Umbilical cord (tissue), 2 donors: Measurements from ENCODE around the gene ATP8A1. TPM values are rescaled to one million over a fixed set of nuclear protein-coding genes. Genes with fewer than 3 reads are reported as not detected.

Experiments used
- DNase-seq: peaks from one replicate; pipeline ENCODE4 v3.0.0-alpha.2; 2015; ENCODE audit warnings: low spot score
- total RNA-seq: library from RNA; depleted of rRNA; stranded (reverse); fragments of >200 nt; gene quantifications from one replicate; pipeline ENCODE4 v1.2.3, GENCODE V29; 2014; ENCODE audit warnings: low replicate concordance; ENCODE audit not compliant: insufficient read depth

Gene ATP8A1
- total RNA-seq, 1 donor from 2014 or later, result 14.7 TPM

- no peak for DNase-seq
These were observed 82.0 kb downstream of the ATP8A1 start for GRCh38 chr4:42574870-42575430.

DNA sequence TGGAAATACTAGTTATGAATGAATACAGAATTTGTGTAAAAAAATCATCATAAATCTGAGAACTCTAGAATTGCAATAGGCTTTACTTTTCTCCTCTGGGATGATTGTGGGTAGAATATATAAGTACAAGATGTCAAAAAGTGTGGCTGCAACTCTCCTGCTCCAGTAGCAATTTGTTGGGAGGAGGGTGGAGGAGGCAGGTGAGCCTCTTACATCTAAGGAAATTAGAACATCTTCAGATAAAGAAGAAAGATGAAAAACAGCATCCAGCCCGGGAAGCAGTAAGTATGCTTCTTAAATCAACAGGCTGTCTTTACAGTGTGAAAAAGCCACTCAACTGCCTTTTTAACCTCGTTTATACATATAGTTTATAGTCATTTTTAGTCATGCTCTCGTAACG lies 83.7 kb downstream of the ATP8A1 start:
- DNase-seq, result no peak

DNA sequence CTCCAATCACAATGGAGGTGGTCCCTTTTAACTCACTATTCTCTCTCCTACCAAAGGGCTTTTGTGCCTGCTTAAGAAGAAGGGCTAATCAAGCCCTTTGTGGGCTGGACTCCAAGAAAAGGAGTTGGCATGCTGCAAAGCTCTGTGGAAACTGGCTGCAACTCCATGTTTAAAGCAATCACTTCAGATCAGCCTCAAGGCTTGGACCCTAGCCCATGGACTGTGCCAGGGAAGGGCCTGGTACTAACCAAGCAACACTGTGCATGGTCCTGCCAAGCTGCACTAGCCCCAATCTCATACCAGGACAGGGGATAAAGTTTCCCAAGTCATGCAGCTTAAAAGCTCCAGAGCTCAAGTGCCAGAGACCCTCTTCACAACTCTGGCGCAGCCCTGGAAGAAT lies 86.7 kb downstream of the ATP8A1 start:
- no peak for DNase-seq

GRCh38 chr4:42568610-42569207 lies 88.2 kb downstream of the ATP8A1 start:
- DNase-seq, result peak; percentile 72

DNA sequence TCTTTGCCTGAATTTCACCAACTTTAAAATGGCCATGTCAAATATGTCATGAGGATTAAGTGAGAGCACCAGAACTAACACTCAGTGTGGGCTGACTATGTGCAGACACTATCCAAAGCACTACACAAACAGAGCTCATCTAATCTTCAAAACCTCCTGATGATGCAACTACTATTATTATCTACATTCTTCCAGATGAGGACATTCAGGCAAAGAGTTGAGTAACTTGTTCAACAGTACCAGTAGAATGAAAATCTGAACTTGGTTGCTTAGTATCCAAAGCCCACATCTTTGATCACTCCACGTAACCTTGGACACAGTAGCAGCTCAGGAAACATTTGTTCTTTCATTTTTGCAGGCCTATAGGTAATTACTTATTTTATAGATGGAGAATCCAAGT lies 90.1 kb downstream of the ATP8A1 start:
- DNase-seq, result no peak

DNA sequence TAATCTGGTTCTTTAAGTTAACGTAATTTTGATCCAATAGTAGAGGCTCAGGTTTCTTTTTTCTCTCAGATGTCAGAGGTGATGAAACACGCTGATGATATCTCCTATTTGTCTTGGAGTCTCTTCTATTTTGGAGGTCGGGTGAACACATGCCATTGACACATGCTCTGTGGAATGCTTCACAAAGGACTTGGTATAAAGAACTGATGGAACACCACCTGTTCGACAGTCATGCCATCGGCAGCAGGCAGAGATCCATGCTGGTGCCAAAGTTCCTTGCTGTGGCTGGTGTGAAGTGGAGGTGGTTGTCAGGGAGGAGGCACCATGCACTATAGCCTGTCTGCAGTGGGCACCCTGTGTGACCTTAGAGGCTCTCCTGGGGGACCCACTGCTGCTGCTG lies 94.9 kb downstream of the ATP8A1 start:
- DNase-seq, result no peak

DNA sequence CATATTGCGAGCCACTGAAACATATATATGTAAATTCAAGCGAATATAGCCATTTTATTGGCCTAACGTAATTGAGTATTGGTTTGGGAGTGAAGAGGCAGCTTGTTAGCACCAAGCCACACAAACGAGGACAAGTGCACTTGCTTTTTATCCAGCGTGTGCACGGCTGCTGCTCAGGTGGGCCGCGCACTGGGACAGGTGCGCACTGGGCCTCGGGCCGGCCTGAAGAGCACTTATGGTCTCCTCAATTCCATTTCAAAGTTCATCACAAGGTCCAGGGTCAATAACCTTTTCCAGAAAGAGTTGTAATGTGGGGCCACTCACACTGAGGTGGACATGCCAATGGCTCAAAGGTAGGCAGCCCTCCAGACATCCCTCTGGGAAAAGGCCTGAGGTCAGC lies 95.9 kb downstream of the ATP8A1 start:
- DNase-seq, result no peak

- no peak for DNase-seq
These were observed 96.4 kb downstream of the ATP8A1 start for GRCh38 chr4:42560467-42560861.

DNA sequence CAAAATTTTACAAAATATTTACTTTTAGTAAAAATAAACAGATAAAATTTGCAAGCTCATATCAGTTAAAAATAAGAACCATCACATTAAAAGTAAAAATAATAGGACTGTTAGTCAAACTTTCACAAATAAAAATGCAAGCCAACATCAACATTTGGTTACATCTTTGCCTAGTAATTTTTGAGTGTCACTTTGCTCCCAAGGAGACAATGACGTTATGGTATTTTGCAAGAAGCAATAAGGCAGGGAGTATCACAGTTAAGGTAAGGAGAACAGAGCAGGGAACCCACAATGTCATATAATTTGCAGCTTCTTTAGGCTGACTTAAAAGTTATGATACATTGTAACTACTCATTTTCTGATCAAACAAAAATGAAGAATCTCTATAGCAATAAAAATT lies 98.7 kb downstream of the ATP8A1 start:
- DNase-seq, result no peak

DNA sequence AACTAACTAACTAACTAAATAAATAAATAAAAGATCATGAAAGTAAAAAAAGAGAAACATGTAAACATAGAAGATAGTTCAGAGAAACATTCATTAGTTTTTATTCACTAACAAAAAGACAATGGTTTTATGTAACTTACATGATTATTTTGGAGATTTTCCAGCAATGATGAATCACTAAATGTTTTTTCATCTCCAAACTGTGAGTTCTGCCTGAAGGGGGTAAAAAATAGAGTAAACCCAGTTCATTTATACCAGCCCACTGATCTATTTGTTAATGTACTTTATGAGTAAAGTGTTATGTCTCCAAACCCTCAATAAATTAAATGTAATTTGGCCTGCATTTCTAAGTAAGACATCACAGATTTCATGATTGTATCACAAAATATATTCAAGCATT lies 101.1 kb downstream of the ATP8A1 start:
- DNase-seq, result no peak

DNA sequence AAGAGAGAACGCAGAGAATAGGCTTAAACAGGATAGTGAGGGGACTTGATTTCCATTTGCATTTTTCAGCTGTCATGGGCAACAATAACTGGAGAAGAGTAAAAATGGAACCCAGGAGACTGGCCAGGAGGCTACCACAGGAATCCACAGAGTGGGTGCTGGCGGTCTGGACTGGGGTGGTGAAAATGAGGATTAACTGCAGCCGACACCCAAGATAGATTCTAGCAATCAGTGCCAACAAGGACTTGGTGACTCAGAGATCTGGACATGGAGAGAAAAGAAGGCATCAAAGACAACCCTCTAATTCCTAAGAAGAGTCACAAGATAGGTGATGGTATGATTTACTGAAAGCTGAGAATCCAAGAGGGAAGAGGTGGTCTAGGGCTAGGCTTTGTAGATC lies 102.8 kb downstream of the ATP8A1 start:
- no peak for DNase-seq

DNA sequence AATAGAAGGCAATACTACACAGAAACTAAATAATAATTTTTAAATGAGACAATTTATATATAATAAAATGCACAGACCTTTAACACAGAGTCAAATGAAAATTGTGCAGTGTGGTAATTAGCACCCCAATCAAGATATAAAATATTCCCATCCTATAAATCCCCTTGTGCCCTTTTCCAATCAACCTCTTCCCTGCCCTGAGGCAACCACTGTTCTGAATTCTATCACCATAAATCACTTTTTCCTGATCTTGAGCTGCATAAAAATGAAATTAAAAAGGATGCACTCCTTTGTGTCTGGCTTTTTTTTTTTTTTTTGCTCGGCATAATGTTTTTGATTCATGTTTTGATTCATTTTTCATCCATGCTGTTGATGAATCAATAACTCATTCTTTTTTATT lies 107.0 kb downstream of the ATP8A1 start:
- DNase-seq, result no peak

DNA sequence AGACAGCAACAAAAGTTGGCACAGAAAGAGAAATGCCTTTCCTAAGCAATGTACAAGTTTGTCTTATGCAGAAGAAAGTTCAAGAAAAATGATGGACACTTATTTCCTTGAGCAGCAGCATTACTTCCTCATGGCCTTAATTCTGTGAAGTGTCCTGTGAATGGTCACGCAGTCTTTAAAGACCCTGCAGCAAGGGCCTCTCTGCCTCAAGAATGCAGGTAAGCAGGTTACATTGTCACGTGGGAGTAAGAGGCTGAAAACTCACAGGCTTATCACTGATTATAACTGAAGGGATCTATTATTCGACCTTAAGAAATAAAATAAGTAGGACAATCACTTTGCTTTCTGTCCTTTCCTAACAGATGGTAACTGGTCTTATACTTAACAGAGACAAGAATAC lies 109.1 kb downstream of the ATP8A1 start:
- no peak for DNase-seq

DNA sequence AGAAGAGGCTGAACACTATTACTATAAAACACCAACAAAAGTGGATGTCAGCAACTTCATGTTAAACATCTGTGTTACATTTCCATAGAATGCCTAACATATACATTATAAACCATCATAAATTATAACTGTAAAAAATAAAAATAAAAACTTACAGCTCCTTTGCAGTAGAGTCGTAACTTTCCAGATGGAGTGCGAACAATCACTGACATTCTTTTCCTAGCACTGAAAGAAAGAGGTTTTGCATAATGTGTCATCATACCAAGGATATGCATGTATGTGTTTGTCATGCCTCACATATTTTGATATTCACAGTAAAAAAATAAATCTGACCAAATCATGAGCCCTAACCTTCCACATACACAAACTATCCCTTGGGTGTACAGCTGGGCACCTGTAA lies 113.1 kb downstream of the ATP8A1 start:
- DNase-seq, result no peak

DNA sequence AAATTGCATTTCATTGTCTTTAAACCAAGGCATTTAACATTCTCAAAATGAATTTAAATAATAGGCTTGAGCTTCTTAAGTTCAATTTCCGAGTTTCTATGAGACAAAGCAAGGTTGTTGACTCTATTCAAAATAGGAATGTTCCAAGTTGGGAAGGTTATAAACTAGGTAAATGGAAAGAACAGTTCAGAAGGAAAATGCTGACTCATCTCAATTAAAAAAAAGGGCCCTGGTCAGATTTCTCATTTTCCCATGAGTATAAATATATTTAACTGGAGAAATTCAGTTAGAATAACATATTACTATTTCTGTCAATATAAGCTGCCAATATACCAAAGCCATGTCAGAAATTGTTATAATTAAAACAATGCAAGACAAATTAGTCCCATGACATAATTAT lies 113.8 kb downstream of the ATP8A1 start:
- no peak for DNase-seq

DNA sequence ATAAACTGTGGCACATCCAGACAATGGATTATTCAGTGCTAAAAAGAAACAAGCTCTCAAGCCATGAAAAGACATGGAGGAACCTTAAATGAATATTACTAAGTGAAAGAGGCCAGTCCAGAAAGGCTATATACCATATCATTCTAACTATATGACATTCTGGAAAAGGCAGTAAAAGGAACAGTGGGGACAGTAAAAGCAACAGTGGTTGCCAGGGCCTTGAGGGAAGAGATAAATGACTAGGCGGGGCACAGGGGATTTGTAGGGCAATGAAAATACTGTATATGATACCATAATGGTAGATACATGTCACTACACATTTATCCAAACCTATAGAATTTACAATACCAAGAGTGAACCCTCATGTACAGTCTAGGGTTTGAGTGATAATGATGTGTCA lies 115.3 kb downstream of the ATP8A1 start:
- no peak for DNase-seq

GRCh38 chr4:42533042-42533441 lies 123.9 kb downstream of the ATP8A1 start:
- no peak for DNase-seq

DNA sequence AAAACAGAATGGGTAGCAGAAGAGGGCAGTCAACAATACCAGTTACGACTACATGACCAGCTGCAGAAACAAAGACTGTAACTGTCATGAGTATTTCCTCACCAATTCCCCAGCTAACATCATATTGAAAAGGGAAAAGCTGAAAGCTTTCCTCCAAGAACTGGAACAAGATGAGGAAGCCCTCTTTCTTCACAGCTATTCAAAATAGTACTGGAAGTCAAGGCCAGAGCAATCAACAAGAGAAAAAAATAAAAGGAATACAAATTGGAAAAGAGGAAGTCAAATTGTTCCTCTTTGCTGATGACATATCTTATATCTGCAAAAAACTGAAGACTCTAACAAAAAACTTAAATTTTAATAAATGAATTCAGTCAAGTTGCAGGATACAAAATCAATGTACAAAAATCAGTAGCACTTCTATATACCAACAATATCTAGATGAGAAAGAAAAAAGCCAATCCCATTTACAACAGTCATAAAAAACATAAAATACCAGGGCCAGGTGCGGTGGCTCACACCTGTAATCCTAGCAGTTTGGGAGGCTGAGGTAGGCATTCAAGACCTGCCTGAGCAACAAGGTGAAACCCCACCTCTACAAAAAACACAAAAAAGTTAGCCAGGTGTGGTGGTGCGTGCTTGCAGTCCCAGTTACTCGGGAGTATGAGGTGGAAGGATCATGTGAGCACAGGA lies 125.4 kb downstream of the ATP8A1 start:
- DNase-seq, result no peak

DNA sequence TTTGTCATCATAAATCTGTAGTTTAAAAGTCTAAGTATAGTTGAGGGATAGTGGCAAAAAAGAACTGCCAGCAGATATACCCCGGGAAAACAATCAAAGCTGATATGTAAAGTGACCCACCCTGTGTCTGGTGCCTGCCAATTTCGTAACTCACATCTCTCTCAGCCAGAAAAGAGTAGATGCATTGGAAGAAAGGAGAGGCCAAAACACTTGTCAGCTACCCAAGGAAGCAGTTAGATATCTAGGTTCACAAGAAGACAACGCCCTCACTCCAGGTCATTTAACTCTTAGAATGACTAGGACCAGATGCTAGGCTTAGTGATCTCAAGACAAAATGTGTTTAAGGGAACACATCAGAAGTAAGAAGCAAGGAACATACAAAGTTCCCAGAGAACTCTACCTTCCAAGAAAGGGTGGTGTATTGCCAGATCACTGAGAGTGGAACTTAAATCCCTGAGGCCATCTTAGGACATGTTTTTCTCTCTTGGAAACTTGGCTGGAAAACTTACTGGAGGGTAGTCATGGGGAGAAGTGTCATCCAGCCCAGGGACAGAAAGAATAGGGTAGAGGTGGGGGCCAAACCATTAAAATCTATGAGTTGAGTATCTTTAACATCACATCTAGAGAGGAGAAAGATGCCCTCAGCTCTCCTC lies 133.7 kb downstream of the ATP8A1 start:
- DNase-seq, result no peak

DNA sequence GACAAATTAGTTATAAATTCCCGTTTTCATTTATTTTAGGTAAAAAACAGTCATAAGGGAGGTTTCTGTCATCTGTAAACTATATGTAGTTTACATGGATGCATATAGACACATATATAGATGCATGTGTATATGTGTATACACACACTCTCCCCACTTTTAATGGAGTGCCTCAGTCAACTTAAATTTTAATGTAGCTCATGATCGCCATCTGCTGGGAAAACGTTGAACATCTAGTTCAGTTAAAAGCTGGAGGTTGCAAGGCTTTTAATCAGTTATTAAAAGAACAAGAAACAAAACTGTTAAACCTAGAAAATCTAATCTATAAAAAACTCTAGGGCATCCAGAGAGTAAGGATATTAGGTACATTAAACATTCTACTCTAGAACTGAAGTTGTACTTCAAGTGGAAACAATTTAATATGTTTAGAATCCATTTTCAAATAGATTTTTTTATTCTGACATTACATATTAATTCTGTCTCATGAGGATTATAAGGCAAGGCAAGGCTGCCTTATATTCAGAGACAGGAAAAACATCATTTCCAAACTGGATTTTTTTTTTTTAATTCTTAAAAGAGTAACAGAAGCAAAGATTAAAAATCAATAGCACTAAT lies 137.0 kb downstream of the ATP8A1 start:
- DNase-seq, result peak; percentile 73

GRCh38 chr4:42515156-42515884 lies 141.6 kb downstream of the ATP8A1 start:
- DNase-seq, result peak; percentile 84
